Measurements from ENCODE around the gene FAHD2A. TPM values are rescaled to one million over a fixed set of nuclear protein-coding genes. Genes with fewer than 3 reads are reported as not detected.
A peak's percentile ranks its signal among the peaks of the same experiment; 100 is the strongest.
"Not testable (repeated sequence)": the region's sequence is repeated elsewhere in the genome, so short reads cannot be mapped to it uniquely, and the experiment has no call there.

The FAHD2A gene
- total and polyA plus RNA-seq, 4 donors = 13.3 to 39.7 (median 35.1) TPM

DNA sequence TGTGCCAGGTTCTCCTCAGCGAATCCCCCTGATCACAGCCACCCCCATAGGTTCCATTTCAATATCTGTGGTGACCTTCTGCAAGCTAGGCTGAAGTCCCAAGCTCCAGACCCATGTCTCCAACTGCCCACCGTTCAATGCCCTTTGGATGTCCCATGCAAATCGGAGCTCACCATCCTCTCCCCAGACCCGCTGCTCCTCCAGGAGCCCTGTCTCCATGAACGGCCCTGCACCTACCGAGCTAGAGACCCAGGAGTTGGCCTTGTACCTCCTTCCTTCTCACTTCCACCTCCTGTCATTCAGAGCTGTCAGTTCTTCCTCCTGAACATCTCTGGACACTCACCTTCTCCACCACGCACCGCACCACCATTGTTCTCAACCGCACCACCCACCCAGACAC, 1.0 kb upstream of the FAHD2A start:
- Histone ChIP-seq H3K27ac (ENCODE audit: low read depth, low read length) (no peak overlapping the region), H3K27me3 (ENCODE audit: control insufficient read depth, insufficient read depth, low read length) (no peaks in the 10 kb centered on the region), H3K9me3 (ENCODE audit: control insufficient read depth, insufficient read depth, low read length) (no peaks in the 10 kb centered on the region), H3K4me3 (ENCODE audit: low read depth, low read length) (peak overlapping the region; percentile 88), H3K4me1 (ENCODE audit: control insufficient read depth, insufficient read depth, low read length) (peaks cover 15% of the 10 kb centered on the region), H3K36me3 (ENCODE audit: control insufficient read depth, insufficient read depth, low read length) (no peaks in the 10 kb centered on the region)
- no peak for DNase-seq (ENCODE audit: low read depth in 4 of 6, low spot score in 6 of 6)
- WGBS (ENCODE audit: insufficient coverage) = 63% methylated on average over 9 of the region's 9 CpGs

DNA sequence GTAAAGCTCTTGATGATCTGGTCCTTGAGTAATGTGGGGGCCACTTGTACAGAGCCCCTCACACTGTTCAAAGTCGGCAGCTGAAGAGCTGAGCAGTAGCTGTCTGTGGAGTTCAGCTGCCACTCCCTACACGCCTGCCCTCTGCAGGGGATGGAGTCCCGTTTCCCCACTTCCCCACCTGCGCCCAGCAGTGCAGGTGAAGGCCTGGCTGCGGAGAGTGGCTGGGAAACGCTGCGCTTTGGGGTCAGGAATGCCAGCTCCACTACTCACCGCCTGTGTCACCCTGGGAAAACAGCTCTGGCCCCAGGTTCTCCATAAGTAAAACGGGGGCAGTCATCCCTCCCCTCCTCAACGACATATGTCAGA, 521 bp upstream of the FAHD2A start:
- Histone ChIP-seq H3K4me3 (ENCODE audit: low read depth, low read length) (peak overlapping the region; percentile 88), H3K4me1 (ENCODE audit: control insufficient read depth, insufficient read depth, low read length) (peaks cover 15% of the 10 kb centered on the region), H3K27ac (ENCODE audit: low read depth, low read length) (peak overlapping the region; percentile 70)
- H3K36me3 ChIP-seq (ENCODE audit: control insufficient read depth, insufficient read depth, low read length); DNase-seq (ENCODE audit: low read depth in 4 of 6, low spot score in 6 of 6); H3K9me3 ChIP-seq (ENCODE audit: control insufficient read depth, insufficient read depth, low read length); H3K27me3 ChIP-seq (ENCODE audit: control insufficient read depth, insufficient read depth, low read length): not testable (repeated sequence)
- WGBS (ENCODE audit: insufficient coverage) = 2% methylated on average over 10 of the region's 10 CpGs

DNA sequence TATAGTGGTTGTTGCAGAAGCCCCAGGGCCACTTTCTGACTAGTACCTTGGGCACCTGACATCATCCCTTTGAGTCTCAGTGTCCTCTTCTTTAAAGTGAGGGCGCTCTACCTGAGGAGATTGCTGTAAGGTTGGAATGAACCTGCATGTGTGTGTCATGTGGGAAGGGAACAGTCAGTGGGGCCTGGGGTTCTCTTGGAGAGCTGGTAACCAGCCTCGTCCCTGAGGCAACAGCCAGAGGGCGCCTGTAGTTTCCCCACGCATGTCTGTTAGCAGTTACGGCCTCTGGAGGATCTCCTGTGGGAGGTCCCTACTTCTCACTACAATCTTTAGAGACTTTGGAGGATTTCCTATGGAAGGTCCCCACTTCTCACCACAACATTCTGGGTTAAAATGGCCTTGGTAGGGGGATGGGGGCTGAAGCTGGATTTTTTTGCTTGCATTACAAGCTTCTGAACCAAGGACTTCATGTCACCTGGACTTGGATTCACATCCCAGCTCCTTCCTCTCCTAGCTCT, 755 bp downstream of the FAHD2A start:
- Histone ChIP-seq H3K4me1 (ENCODE audit: control insufficient read depth, insufficient read depth, low read length) (peaks cover 15% of the 10 kb centered on the region), H3K4me3 (ENCODE audit: low read depth, low read length) (peak overlapping the region; percentile 88), H3K27ac (ENCODE audit: low read depth, low read length) (peak overlapping the region; percentile 70)
- not testable (repeated sequence) for H3K9me3 ChIP-seq (ENCODE audit: control insufficient read depth, insufficient read depth, low read length); H3K36me3 ChIP-seq (ENCODE audit: control insufficient read depth, insufficient read depth, low read length); H3K27me3 ChIP-seq (ENCODE audit: control insufficient read depth, insufficient read depth, low read length)
- DNase-seq (ENCODE audit: low read depth in 4 of 6, low spot score in 6 of 6) = peak in 2 of 6 donors; percentile 35 to 53
- no CpG with 5 or more reads among the region's 5 CpGs for WGBS (ENCODE audit: insufficient coverage)

DNA sequence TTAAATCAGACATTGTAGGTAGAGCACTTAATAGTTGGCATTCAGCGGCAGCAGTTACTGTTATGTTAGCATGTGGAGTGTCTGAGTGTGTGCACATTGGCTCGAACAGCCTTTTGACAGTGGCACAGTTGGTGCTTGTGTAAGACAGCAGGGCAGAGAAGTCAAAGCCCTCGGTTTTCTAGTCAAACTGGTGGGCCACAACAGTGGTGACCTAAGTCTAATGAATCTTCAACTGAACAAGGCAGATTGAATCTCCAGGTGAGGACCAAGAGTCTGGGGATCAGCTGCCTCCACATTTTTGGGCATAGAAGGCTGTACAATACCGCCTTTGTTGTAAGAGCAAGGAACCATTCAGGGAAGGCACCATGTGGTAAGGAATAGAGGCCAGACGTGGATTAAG, 1.3 kb downstream of the FAHD2A start:
- 82% methylated on average over 5 of the region's 5 CpGs for WGBS (ENCODE audit: insufficient coverage)
- H3K36me3 ChIP-seq (ENCODE audit: control insufficient read depth, insufficient read depth, low read length); DNase-seq (ENCODE audit: low read depth in 4 of 6, low spot score in 6 of 6); H3K27me3 ChIP-seq (ENCODE audit: control insufficient read depth, insufficient read depth, low read length); H3K4me3 ChIP-seq (ENCODE audit: low read depth, low read length); H3K9me3 ChIP-seq (ENCODE audit: control insufficient read depth, insufficient read depth, low read length); H3K27ac ChIP-seq (ENCODE audit: low read depth, low read length): not testable (repeated sequence)
- H3K4me1 ChIP-seq (ENCODE audit: control insufficient read depth, insufficient read depth, low read length) = peaks cover 15% of the 10 kb centered on the region

DNA sequence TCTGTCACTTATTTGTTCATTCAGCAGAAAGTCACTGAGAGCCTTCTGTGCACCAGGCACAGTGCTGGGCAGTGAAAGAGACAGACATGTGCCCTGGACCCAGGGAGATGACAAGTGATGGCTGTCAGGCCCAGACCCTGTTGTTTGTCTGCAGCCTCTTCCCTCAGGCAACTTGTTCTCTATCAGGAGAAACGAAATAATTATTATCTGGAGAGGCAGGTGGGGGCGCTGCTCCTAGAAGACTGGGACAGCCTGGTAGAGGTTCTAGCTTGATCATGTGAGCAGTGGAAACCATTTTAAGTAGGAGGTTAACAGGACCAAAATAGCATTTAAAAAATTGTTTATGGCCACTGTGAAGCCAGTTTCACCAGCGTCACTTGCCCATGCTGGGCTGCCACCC, 2.2 kb downstream of the FAHD2A start:
- 100% methylated on average over 2 of the region's 3 CpGs for WGBS (ENCODE audit: insufficient coverage)
- DNase-seq (ENCODE audit: low read depth in 4 of 6, low spot score in 6 of 6); H3K4me3 ChIP-seq (ENCODE audit: low read depth, low read length); H3K27me3 ChIP-seq (ENCODE audit: control insufficient read depth, insufficient read depth, low read length); H3K36me3 ChIP-seq (ENCODE audit: control insufficient read depth, insufficient read depth, low read length); H3K9me3 ChIP-seq (ENCODE audit: control insufficient read depth, insufficient read depth, low read length); H3K27ac ChIP-seq (ENCODE audit: low read depth, low read length): not testable (repeated sequence)
- peaks cover 15% of the 10 kb centered on the region for H3K4me1 ChIP-seq (ENCODE audit: control insufficient read depth, insufficient read depth, low read length)

DNA sequence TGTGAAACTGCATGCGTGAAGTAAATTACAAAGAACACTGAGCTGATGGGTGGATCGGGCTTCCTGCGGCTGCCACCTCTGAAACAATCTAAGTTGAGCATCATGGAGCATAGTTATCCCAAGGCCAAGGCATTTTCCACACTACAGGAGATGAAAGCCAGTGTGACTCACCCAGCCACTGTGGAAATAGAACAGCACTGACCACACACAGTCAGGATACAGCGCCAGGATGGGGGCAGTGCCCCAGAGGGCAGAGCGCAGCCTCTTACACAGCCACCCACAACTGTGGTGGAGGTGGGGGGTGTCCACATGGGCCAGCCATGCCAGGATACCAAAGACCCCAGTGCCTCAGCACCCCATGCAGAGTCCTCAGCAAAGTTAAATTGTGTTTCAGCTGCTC, 8.7 kb downstream of the FAHD2A start:
- H3K36me3 ChIP-seq (ENCODE audit: control insufficient read depth, insufficient read depth, low read length) = peaks cover 12% of the 10 kb centered on the region
- H3K27me3 ChIP-seq (ENCODE audit: control insufficient read depth, insufficient read depth, low read length); H3K4me3 ChIP-seq (ENCODE audit: low read depth, low read length); H3K27ac ChIP-seq (ENCODE audit: low read depth, low read length); H3K9me3 ChIP-seq (ENCODE audit: control insufficient read depth, insufficient read depth, low read length); DNase-seq (ENCODE audit: low read depth in 4 of 6, low spot score in 6 of 6); H3K4me1 ChIP-seq (ENCODE audit: control insufficient read depth, insufficient read depth, low read length): not testable (repeated sequence)
- no CpG with 5 or more reads among the region's 5 CpGs for WGBS (ENCODE audit: insufficient coverage)

DNA sequence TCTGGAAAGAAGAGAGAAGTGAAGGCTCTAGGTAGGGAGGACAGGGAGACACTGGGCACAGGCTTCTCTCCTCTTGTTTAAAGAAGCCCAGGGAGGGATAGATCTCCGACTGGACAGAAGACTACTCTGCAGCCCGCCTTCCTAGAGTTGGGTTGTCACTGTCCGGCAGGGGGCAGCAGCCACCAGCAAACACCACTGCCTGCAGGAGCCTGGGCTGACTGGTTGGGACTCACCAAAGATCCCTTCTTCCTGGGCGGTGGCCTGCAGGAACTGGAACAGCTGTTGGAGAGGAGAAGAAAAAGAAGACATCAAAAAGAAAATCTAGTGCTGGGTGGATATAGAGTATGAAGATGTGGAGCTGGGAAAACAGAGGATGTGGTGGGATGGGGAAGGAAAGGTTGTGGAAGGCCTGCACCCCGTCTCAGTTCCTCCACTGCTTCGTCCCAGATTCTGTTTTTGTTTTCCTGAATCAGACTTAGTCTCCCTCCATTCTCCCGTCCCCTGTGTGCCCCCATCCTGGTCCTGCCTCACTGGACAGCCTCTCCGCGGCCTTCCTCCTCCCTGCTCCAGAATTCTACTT, 11.6 kb downstream of the FAHD2A start:
- not testable (repeated sequence) for H3K4me3 ChIP-seq (ENCODE audit: low read depth, low read length)
- 38% methylated on average over 3 of the region's 9 CpGs for WGBS (ENCODE audit: insufficient coverage)

DNA sequence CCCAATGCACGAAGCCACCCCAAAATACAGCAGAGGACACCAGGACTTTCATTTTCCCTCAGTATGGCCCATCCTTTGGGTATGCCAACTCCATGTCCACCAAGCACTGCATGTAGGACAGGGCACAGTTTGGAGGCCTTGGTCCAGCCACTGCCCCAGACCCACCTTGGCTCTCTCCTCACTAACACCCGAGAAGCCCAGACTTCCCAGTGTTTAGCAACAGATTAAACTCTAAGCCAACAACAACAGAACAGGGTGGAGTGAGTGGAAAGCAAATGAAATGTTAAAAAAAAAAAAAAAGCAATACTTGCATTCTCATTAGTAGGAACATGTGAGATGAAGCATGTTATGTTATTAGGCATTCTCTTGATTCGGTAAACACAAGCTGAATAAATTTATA, 12.6 kb downstream of the FAHD2A start:
- not testable (repeated sequence) for H3K27me3 ChIP-seq (ENCODE audit: control insufficient read depth, insufficient read depth, low read length); H3K9me3 ChIP-seq (ENCODE audit: control insufficient read depth, insufficient read depth, low read length); H3K27ac ChIP-seq (ENCODE audit: low read depth, low read length); H3K4me1 ChIP-seq (ENCODE audit: control insufficient read depth, insufficient read depth, low read length); DNase-seq (ENCODE audit: low read depth in 4 of 6, low spot score in 6 of 6); H3K4me3 ChIP-seq (ENCODE audit: low read depth, low read length); H3K36me3 ChIP-seq (ENCODE audit: control insufficient read depth, insufficient read depth, low read length)
- WGBS (ENCODE audit: insufficient coverage) = 83% methylated on average over 1 of the region's 3 CpGs

More for the DNA sequence above, 11.6 kb downstream of the FAHD2A start:
- H3K9me3 ChIP-seq (ENCODE audit: control insufficient read depth, insufficient read depth, low read length); H3K4me1 ChIP-seq (ENCODE audit: control insufficient read depth, insufficient read depth, low read length); H3K27me3 ChIP-seq (ENCODE audit: control insufficient read depth, insufficient read depth, low read length); H3K27ac ChIP-seq (ENCODE audit: low read depth, low read length): not testable (repeated sequence)
- DNase-seq (ENCODE audit: low read depth in 4 of 6, low spot score in 6 of 6) = peak in 3 of 6 donors; percentile 50 to 91 (median 82)
- peaks cover 12% of the 10 kb centered on the region for H3K36me3 ChIP-seq (ENCODE audit: control insufficient read depth, insufficient read depth, low read length)

DNA sequence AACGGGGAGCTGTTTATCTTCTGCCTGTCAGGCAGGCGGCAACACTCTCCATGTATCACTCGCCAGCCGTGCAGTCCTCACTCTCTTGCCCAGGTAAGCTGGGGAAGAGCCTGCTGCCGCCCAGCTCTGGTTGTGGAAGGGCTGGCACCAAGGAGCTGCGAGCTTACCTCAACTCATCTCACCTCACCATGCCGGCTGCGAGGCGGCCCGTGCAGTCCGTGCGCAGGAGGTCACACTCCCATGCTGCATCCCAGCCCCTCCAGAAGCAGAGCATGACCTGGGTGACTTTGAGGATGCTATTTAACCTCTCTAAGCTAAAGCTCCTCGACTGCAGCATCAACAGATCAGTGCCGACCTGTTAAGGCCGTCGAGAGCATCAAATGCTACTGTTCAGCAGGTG, 13.1 kb downstream of the FAHD2A start:
- DNase-seq (ENCODE audit: low read depth in 4 of 6, low spot score in 6 of 6); H3K36me3 ChIP-seq (ENCODE audit: control insufficient read depth, insufficient read depth, low read length); H3K4me3 ChIP-seq (ENCODE audit: low read depth, low read length); H3K27ac ChIP-seq (ENCODE audit: low read depth, low read length); H3K4me1 ChIP-seq (ENCODE audit: control insufficient read depth, insufficient read depth, low read length); H3K27me3 ChIP-seq (ENCODE audit: control insufficient read depth, insufficient read depth, low read length); H3K9me3 ChIP-seq (ENCODE audit: control insufficient read depth, insufficient read depth, low read length): not testable (repeated sequence)
- 90% methylated on average over 9 of the region's 16 CpGs for WGBS (ENCODE audit: insufficient coverage)

DNA sequence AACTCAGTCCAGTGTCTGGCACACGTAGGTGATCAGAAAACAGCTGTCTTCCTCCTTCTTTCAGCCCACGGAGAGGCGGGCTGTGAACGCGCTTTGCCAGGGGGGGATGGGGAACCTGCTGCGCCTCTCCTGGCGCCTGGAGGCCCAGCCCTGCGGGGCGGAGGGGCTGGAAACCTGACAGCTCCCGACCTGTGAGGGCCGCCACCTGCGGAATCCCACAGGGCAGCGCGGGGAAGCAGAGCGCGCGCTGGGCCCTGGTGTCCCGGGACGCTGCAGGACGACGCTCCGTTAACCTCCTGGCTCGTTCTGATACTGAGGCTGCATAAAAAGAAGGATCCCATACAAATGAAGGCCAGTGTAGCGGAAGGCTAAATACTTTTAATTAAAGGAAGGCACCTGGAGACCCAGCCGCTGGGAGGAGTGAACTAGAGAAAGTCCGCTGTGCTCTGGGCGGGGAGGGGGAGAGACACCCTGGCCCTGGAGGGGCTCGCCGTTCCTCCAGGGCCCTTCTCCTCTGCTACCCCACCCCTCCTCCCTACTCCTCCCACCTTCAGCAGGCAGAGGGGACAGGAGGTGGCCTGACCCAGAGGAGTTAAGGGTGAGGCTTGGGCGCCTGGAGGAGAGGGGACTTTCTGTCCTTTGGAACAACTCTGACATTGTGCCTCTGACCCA, 24.8 kb downstream of the FAHD2A start:
- WGBS (ENCODE audit: insufficient coverage) = no CpG with 5 or more reads among the region's 30 CpGs
- H3K4me1 ChIP-seq (ENCODE audit: control insufficient read depth, insufficient read depth, low read length); H3K9me3 ChIP-seq (ENCODE audit: control insufficient read depth, insufficient read depth, low read length); H3K36me3 ChIP-seq (ENCODE audit: control insufficient read depth, insufficient read depth, low read length); DNase-seq (ENCODE audit: low read depth in 4 of 6, low spot score in 6 of 6); H3K4me3 ChIP-seq (ENCODE audit: low read depth, low read length); H3K27ac ChIP-seq (ENCODE audit: low read depth, low read length); H3K27me3 ChIP-seq (ENCODE audit: control insufficient read depth, insufficient read depth, low read length): not testable (repeated sequence)
